HepG2 (cell line): Measurements from ENCODE around the gene CACNA1D. TPM values are rescaled to one million over a fixed set of nuclear protein-coding genes. Genes with fewer than 3 reads are reported as not detected.

Source experiments
- ATAC-seq: fragments of 200-7000 bp; cut with Tn5 transposase; 3 replicates; pipeline ENCODE4 v1.9.1; 2020; ENCODE audit warnings: mild to moderate bottlenecking, moderate library complexity
- BruUV-seq: library from RNA; stranded (reverse); fragments of 400-500 nt; replicated peaks from 2 replicates; lab custom pipeline; 2021; lab: Mats Ljungman, UMichigan
- CTCF ChIA-PET: fragments of 300-600 bp; formaldehyde crosslinking; extraction: SDS; loops from one replicate; lab custom pipeline; 2021; ENCODE audit warnings: low total read pairs, inconsistent platforms, low intra/inter-chr PET ratio; lab: Yijun Ruan, JAX
- POLR2A ChIA-PET: fragments of 350-600 bp; sonication (Branson Sonifier 250); formaldehyde crosslinking; loops from one replicate; lab custom pipeline; 2020; ENCODE audit warnings: antibody characterized with exemption, inconsistent platforms; lab: Yijun Ruan, JAX
- DNase-seq: peaks from one replicate; pipeline ENCODE4 v3.0.0-alpha.2; 2015; ENCODE audit warnings: low spot score
- FAIRE-seq: peaks from 3 replicates; lab custom pipeline; 2011; peaks lifted over from hg19 to GRCh38; lab: Jason Lieb, UNC
- H2AFZ ChIP-seq: one replicate; pipeline ENCODE4 v1.6.1; 2011; ENCODE audit warnings: low read length, inconsistent platforms
- H3K27ac ChIP-seq: fragments of 300-600 bp; 3 replicates; pipeline ENCODE4 v1.8.0; 2011; ENCODE audit warnings: mixed run types, mild to moderate bottlenecking, mixed read lengths, low read length, inconsistent platforms; ENCODE audit not compliant: insufficient read depth; ENCODE audit errors: extremely low read length
- H3K27me3 ChIP-seq, 2 experiments: fragments of 200-600 bp in 1 of 2; 2 replicates in 1 of 2; 3 replicates in 1 of 2; pipeline versions ENCODE4 v1.6.0 to v1.8.0; 2011; ENCODE audit warnings: low read length in 2 of 2, mild to moderate bottlenecking in 2 of 2, moderate library complexity in 2 of 2, inconsistent platforms in 1 of 2; ENCODE audit not compliant: insufficient read depth in 2 of 2, control insufficient read depth in 1 of 2
- H3K36me3 ChIP-seq, 2 experiments: fragments of 200-600 bp in 1 of 2; replicated peaks in 1 of 2; 2 replicates in 1 of 2; 3 replicates in 1 of 2; pipeline versions ENCODE4 v1.5.1 to v1.8.0; 2011; ENCODE audit warnings: low read length in 2 of 2, inconsistent platforms in 1 of 2; ENCODE audit not compliant: insufficient read depth in 2 of 2, control insufficient read depth in 1 of 2
- H3K4me1 ChIP-seq: 2 replicates; pipeline ENCODE4 v1.5.1; 2012; ENCODE audit warnings: low read length, inconsistent platforms; ENCODE audit not compliant: insufficient read depth
- H3K4me2 ChIP-seq: 2 replicates; pipeline ENCODE4 v1.6.0; 2011; ENCODE audit warnings: low read depth, low read length, inconsistent platforms
- H3K4me3 ChIP-seq, 3 experiments: fragments of 200-600 bp in 1 of 3; sonication (generic), shearing (Covaris generic) in 1 of 3; replicated peaks in 1 of 3; 2 replicates each; pipeline ENCODE4 v1.5.1; 2011 to 2016; ENCODE audit warnings: low read length in 3 of 3, inconsistent platforms in 2 of 3, low read depth in 2 of 3, mild to moderate bottlenecking in 2 of 3, control low read depth in 1 of 3, mixed read lengths in 1 of 3; ENCODE audit not compliant: insufficient read depth in 1 of 3
- H3K79me2 ChIP-seq: one replicate; pipeline ENCODE4 v1.6.1; 2011; ENCODE audit warnings: low read length, inconsistent platforms; ENCODE audit not compliant: insufficient read depth
- H3K9ac ChIP-seq: 2 replicates; pipeline ENCODE4 v1.6.0; 2011; ENCODE audit warnings: mild to moderate bottlenecking, low read depth, low read length, inconsistent platforms; ENCODE audit not compliant: insufficient read depth
- H3K9me3 ChIP-seq: 2 replicates; pipeline ENCODE4 v1.5.1; 2012; ENCODE audit warnings: mild to moderate bottlenecking, low read length
- H4K20me1 ChIP-seq: 2 replicates; pipeline ENCODE4 v1.6.0; 2011; ENCODE audit warnings: inconsistent platforms, mild to moderate bottlenecking, low read length, moderate library complexity; ENCODE audit not compliant: insufficient read depth
- ARNT ChIP-seq: fragments of 450-650 bp; IDR thresholded peaks from 2 replicates; pipeline ENCODE4 v1.6.1; 2017
- HNRNPH1 ChIP-seq: fragments of 200-400 bp; formaldehyde crosslinking; optimal IDR thresholded peaks from 2 replicates; pipeline ENCODE3; 2017; ENCODE audit warnings: mild to moderate bottlenecking, low read depth, low read length
- HNRNPLL ChIP-seq: fragments of 200-400 bp; formaldehyde crosslinking; IDR thresholded peaks from 2 replicates; pipeline ENCODE4 v1.6.1; 2017; ENCODE audit warnings: mild to moderate bottlenecking, low read depth, low read length; ENCODE audit not compliant: poor library complexity, severe bottlenecking
- IRX3 ChIP-seq: sonication (generic); formaldehyde crosslinking; IDR thresholded peaks from 2 replicates; pipeline ENCODE4 v1.8.1; 2023; ENCODE audit warnings: mild to moderate bottlenecking, low read depth, missing genetic modification reagents, borderline replicate concordance
- KDM4B ChIP-seq: sonication (generic); formaldehyde crosslinking; IDR thresholded peaks from 2 replicates; pipeline ENCODE4 v1.4.0; 2020; ENCODE audit warnings: missing genetic modification reagents
- MAFK ChIP-seq, 2 experiments: IDR thresholded peaks in 1 of 2; conservative IDR thresholded peaks in 1 of 2; 2 replicates each; pipeline ENCODE4 v1.6.1; 2011; ENCODE audit warnings: improper control_type of control experiment in 2 of 2, low read length in 2 of 2
- THAP8 ChIP-seq: sonication (generic); formaldehyde crosslinking; IDR thresholded peaks from 2 replicates; pipeline ENCODE4 v1.5.1; 2020; ENCODE audit warnings: missing genetic modification reagents, mild to moderate bottlenecking, borderline replicate concordance
- ZNF205 ChIP-seq: IDR thresholded peaks from 2 replicates; pipeline ENCODE4 v1.6.1; 2018; ENCODE audit warnings: missing biosample characterization, missing genetic modification reagents
- ZNF253 ChIP-seq: sonication (generic); formaldehyde crosslinking; IDR thresholded peaks from 2 replicates; pipeline ENCODE4 v1.8.0; 2022; ENCODE audit warnings: mild to moderate bottlenecking, missing genetic modification reagents, borderline replicate concordance
- ZNF292 ChIP-seq: sonication (generic); formaldehyde crosslinking; IDR thresholded peaks from 2 replicates; pipeline ENCODE4 v1.8.1; 2022; ENCODE audit warnings: mild to moderate bottlenecking, low read depth, missing genetic modification reagents, borderline replicate concordance
- ZNF33B ChIP-seq: sonication (generic); formaldehyde crosslinking; IDR thresholded peaks from 2 replicates; pipeline ENCODE4 v1.5.1; 2020; ENCODE audit warnings: mild to moderate bottlenecking, missing genetic modification reagents
- ZNF614 ChIP-seq: IDR thresholded peaks from 2 replicates; pipeline ENCODE4 v1.6.1; 2018; ENCODE audit warnings: missing biosample characterization, missing genetic modification reagents, inconsistent platforms, borderline replicate concordance
- ZNF691 ChIP-seq: sonication (generic); formaldehyde crosslinking; IDR thresholded peaks from 2 replicates; pipeline ENCODE4 v1.4.0; 2020; ENCODE audit warnings: missing genetic modification reagents, low read depth, mild to moderate bottlenecking, borderline replicate concordance
- ZNF777 ChIP-seq: sonication (generic); formaldehyde crosslinking; IDR thresholded peaks from 2 replicates; pipeline ENCODE4 v1.4.0; 2020; ENCODE audit warnings: missing genetic modification reagents
- ZNF839 ChIP-seq: sonication (generic); formaldehyde crosslinking; IDR thresholded peaks from 2 replicates; pipeline ENCODE4 v1.4.0; 2020; ENCODE audit warnings: missing genetic modification reagents, mild to moderate bottlenecking, borderline replicate concordance
- WGBS: methylation state at CpG from one replicate; pipeline ENCODE4 v1.1.6; 2017; ENCODE audit warnings: low lambda C conversion rate; 5-methylcytosine and 5-hydroxymethylcytosine counted together
- in situ Hi-C: cut with HindIII; loops from 2 replicates; pipeline ENCODE4 v1.10.0; 2017; ENCODE audit warnings: low pct_unique_long_range_greater_than_20kb; ENCODE audit not compliant: extremely low pct_ligation_motif_present
- intact Hi-C: fragments of 100-400 bp; cut with micrococcal nuclease; formaldehyde crosslinking; loops from one replicate; pipeline ENCODE4 v1.10.0; 2022; ENCODE audit not compliant: unreplicated experiment
- polyA plus RNA-seq, 8 experiments: library from polyadenylated mRNA; depleted of rRNA in 3 of 8; stranded (reverse) in 7 of 8; unstranded in 1 of 8; fragments of >200 nt; fragmentation: Illumina TruSeq in 4 of 8; extraction: Trizol in 4 of 8; gene quantifications; 2 replicates each; pipeline versions ENCODE4 v1.2.1 to v1.2.3, GENCODE V29; 2011 to 2016; ENCODE audit warnings: low read depth in 4 of 8, missing spikeins in 1 of 8, mixed read lengths in 1 of 8; ENCODE audit not compliant: insufficient read depth in 1 of 8
- total RNA-seq, 5 experiments: library from RNA; depleted of rRNA; stranded (reverse); fragments of >200 nt; fragmentation: Illumina TruSeq; extraction: Trizol; gene quantifications; 2 replicates each; pipeline ENCODE4 v1.2.3, GENCODE V29; 2016; ENCODE audit warnings: low read depth in 1 of 5

CACNA1D gene
- total and polyA plus RNA-seq, 2 of the 13 experiments (the other 11 are each of a cell fraction or from before 2014, with no cell fraction given): 0.26 to 0.38 TPM

GRCh38 chr3:53776494-53777101, 282.2 kb downstream of the CACNA1D start:
- Histone ChIP-seq H3K4me3 (no peak overlapping the region), H3K27me3 (peaks cover 0 to 1% of the 10 kb centered on the region in 2 experiments; a peak in 1 of 5 replicates)
- WGBS: 48% methylated on average over 9 of the region's 9 CpGs
- TF ChIP-seq MAFK (conservative IDR thresholded peaks at IDR 0.05 in 1 of 2, IDR thresholded peaks at IDR 0.05 in 1 of 2; ENCODE audit: low read length in 2 of 2): 0 out of 4 replicates have a peak, but pooled peaks of 1 of the 2 experiments have one; percentile 38
- no peak for TF ChIP-seq ZNF33B (CRISPR knock-in tag)
- TF ChIP-seq ZNF292 (CRISPR knock-in tag): no peak
- no peak for TF ChIP-seq ZNF205 (CRISPR knock-in tag)
- TF ChIP-seq, all 625 proteins: peak for 1
- CTCF ChIA-PET: no interaction called here
- Histone ChIP-seq H3K36me3 (no peaks in the 10 kb centered on the region), H3K4me2 (no peak overlapping the region), H3K27ac (no peak overlapping the region), H3K9ac (no peak overlapping the region), H2AFZ (no peak overlapping the region), H3K9me3 (no peaks in the 10 kb centered on the region), H4K20me1 (no peaks in the 10 kb centered on the region), H3K79me2 (no peaks in the 10 kb centered on the region), H3K4me1 (no peaks in the 10 kb centered on the region)
- DNase-seq: no peak
- in situ Hi-C loops: no loop called here
- POLR2A ChIA-PET: no interaction called here
- ATAC-seq: no peak
- no peak for FAIRE-seq
- BruUV-seq: no TSS peak
- intact Hi-C loops: no loop called here

- Histone ChIP-seq H3K79me2 (no peaks in the 10 kb centered on the region), H3K9me3 (no peaks in the 10 kb centered on the region), H3K4me2 (no peak overlapping the region), H3K4me1 (no peaks in the 10 kb centered on the region), H3K9ac (no peak overlapping the region), H3K4me3 (no peak overlapping the region), H4K20me1 (no peaks in the 10 kb centered on the region), H3K27me3 (peaks cover 0 to 1% of the 10 kb centered on the region in 2 experiments; a peak in 1 of 5 replicates), H3K36me3 (no peaks in the 10 kb centered on the region), H2AFZ (no peak overlapping the region), H3K27ac (no peak overlapping the region)
- intact Hi-C loops (no loop called here), in situ Hi-C loops (no loop called here)
- no TSS peak for BruUV-seq
- no peak for DNase-seq
- WGBS: 55% methylated on average over 7 of the region's 8 CpGs
- no peak for FAIRE-seq
- ChIA-PET CTCF (no interaction called here), POLR2A (no interaction called here)
- no peak for ATAC-seq
- TF ChIP-seq THAP8 (CRISPR knock-in tag): no peak
- TF ChIP-seq ZNF253: no peak
- TF ChIP-seq ZNF691 (CRISPR knock-in tag): no peak
- TF ChIP-seq IRX3 (CRISPR knock-in tag): no peak
- no peak for TF ChIP-seq ZNF777 (CRISPR knock-in tag)
- no peak for TF ChIP-seq HNRNPLL
- no peak for TF ChIP-seq ARNT
- no peak for TF ChIP-seq ZNF839 (CRISPR knock-in tag)
- no peak for TF ChIP-seq ZNF614 (CRISPR knock-in tag)
- no peak for TF ChIP-seq KDM4B (CRISPR knock-in tag)
- TF ChIP-seq HNRNPH1: no peak
Observed at GRCh38 chr3:53777468-53777867, 283.1 kb downstream of the CACNA1D start.
